Inflammatory macrophage treated with lipopolysaccharide for 4 hours (primary cell): ENCODE measurements around the gene NINJ2.

ENCODE experiments used
- DNase-seq: peaks from one replicate; pipeline ENCODE4 v3.0.0-alpha.2; 2020

NINJ2 gene

GRCh38 chr12:612293-612692, 51.0 kb downstream of the NINJ2 start:
- DNase-seq: no peak

DNA sequence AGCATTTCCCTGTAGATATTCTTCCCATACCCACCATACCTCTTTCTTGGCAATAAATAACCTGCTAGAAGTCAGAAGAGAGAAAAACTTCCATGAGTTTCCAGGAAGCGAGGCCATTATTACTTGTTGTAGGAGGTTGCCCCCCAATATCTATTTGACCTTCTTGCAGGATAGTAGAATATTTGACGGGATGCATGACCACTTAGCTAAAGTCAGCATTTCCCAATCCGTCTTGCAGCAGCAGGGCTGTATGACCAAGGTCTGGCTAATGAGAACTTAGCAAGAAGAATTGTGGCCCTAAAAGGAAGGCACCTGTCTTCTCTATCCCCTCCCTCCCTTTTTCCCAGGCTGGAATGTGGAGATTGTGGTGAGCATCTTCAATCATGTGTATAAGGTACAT, 51.5 kb downstream of the NINJ2 start:
- peak; percentile 73 for DNase-seq

DNA sequence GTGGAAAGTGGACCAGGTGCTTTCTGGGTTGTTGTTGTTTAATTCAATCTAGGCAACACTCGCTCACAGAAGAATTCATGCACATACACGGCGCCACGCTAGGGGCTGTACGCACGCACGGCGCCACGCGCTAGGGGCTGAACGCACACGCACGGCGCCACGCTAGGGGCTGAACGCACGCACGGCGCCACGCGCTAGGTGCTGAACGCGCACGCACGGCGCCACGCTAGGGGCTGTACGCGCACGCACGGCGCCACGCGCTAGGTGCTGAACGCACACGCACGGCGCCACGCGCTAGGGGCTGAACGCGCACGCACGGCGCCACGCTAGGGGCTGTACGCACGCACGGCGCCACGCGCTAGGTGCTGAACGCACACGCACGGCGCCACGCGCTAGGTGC, 54.3 kb downstream of the NINJ2 start:
- no peak for DNase-seq

DNA sequence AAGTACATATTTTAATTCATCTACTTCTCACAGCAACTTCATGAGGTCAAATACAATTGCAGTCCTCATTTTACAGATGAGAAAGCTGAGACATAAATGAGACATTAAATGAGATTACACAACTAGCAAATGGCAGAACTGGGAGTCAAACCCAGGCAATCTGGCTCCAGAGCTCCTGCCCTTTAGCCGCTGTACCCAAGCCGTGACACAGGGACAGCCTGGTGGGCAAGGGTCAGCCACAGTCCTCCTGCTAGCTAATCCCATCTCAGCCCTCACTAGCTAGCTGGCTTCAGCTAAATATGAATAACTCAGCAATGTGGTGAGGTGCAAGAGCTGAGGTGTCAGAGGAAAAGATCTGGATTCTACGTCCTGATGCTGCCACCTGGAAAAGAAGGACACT, 54.8 kb downstream of the NINJ2 start:
- no peak for DNase-seq

DNA sequence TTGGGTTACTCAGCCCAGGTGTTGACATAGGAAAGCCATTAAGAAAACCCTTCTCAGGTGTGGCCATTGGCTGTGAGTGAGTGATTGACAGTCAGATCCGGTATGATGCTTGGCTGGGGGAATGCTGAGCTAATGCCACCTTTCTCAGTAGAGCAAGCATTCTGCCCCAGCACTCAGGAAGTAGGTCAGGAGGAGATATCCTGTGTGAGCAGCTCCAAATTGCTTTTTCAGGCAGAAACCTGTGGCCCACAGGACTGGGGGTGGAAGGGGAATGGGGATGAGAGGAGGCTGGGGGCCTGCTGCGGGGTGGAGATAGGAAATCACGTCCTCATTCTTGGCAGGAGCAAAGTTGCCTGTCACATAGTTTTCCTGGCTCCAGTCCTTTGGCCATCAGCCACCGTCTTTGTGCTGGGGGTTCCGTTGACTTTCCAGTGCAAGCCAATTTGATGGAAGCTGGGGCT, 55.7 kb downstream of the NINJ2 start:
- no peak for DNase-seq

DNA sequence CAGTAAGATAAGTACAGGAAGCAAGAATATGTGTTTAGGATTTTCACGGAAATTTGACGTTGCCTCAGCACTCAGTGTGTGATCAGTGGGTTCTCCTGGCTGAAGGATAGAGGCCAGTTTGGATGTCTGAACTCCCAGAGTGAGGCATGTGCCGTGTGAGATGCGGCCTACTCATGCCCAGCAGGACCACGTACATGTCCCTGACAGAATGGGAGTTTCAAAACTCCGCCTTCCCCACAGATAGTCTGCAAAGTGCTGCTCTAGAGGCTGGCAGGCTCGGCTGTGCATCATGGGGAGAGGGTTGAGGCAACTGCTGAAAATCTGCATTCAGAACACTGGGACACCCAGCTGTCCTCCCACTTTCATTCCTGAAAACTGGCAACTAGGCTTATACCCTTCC, 58.3 kb downstream of the NINJ2 start:
- DNase-seq: no peak

- DNase-seq: no peak
These were observed 60.6 kb downstream of the NINJ2 start for GRCh38 chr12:602700-603068.

GRCh38 chr12:601976-602699, 61.1 kb downstream of the NINJ2 start:
- DNase-seq: no peak

DNA sequence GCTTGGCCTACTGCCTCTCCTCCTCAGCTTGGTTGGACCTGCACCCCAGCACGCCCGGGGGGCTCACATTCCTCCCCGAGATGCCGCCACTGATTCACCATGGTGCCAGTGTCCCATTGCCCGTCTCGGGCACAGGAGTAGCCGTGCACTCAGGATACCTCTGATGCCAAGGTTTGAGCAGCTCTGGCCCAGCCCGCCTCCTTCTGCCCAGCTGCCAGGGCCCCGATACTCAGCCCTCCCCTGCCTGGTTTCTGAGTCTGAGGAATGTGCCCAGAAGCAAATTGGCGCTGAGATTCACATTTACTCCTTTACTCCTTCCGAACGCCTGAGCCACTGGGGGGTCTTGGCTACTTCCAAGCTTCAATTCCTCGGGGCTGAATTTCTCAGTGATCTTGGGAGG, 63.5 kb downstream of the NINJ2 start:
- DNase-seq: no peak

DNA sequence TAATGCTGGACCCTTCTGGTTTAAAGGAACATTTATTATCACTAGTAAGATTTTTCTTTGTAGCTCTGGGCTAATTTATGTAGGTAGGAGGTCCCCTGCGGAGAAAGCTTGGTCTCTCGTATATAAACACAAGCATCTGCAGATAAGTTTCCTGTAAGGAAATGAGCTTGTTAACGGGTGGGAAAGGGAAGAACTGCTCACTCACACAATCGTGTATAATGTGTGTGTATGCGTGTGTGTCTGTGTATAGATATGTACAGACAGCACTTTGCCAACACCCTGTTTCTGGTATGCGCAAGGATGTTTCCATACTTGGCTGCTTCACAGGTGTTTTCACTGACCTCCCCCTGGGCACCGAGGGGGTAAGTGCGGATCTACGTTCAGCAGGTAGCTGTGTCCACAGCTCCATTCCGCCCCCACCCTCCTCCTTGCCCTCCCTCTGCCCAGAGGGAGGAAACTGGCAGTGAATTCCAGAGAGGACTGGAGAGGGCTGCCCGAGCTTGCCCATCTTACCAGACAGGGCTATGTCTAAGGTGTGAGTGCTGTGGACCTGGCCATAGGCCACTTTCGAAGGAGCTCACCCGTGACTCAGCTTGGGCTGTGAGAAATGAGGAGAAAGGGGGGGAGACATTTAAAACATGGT, 65.2 kb downstream of the NINJ2 start:
- no peak for DNase-seq

GRCh38 chr12:593396-594270, 69.6 kb downstream of the NINJ2 start:
- DNase-seq: peak; percentile 73

- no peak for DNase-seq
These were observed 71.2 kb downstream of the NINJ2 start for GRCh38 chr12:592024-592505.

DNA sequence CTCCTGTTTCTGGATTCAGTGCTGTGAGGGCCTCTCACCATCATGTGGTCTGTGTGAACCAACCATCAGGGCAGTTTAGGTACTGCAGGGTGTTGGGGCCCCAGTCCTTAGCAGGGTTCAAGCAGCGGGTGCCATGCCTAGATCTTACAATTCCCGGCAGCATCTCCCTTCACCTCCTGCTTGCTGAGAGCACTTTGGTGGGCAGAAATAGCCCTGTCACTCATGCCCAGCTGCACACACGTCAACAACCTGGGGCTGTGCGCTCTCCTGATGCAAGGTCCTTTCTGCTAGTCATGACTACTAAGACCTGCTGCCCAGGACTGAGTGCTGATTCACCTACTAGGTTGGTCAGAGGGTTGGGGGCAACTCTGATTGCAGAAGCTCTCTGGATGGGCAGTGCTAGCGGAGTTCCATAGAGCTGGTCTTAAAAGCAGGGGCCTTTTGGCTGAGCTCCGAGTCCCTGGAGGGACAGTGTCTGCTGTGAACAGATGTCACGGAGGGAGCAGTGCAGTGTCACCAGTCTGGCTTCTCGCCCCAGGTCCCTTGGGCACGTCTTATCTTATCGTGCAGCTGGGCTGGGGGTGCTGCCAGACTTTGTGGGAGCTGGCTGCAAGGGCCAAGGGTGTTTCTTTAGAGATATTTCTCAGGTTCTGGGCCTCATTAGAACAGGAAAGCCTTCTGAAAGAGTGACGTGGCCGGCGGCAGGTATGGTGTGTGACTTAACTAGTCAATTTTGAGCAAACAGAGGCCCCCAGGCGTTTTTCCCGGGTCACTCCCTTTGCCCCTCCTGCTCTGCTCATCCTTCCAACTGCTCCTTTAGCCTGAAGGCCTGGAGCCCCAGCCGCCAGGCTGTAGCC, 71.8 kb downstream of the NINJ2 start:
- DNase-seq: peak; percentile 18

- DNase-seq: no peak
These were observed 73.0 kb downstream of the NINJ2 start for GRCh38 chr12:590206-590750.

DNA sequence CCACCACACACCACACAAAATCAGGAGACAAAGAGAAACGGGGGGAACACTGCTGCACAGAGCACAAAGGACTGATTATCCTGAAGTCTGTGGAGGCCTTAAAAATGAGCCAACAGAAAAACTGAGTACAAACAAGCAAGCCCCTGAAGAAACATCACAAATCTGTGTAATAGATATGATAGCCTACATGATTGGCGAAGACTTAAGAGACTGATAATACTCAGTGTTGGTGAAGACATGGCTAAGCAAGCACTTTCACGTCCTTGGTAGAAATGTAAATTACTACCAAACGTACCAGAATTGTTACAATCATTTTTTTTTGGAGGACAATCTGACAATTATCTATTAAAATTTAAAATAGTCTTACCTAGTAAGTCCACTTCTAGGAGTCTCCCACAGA, 74.6 kb downstream of the NINJ2 start:
- DNase-seq: no peak

- no peak for DNase-seq
These were observed 75.3 kb downstream of the NINJ2 start for GRCh38 chr12:588024-588322.

GRCh38 chr12:587132-588023, 75.9 kb downstream of the NINJ2 start:
- no peak for DNase-seq

GRCh38 chr12:586318-587071, 76.8 kb downstream of the NINJ2 start:
- DNase-seq: peak; percentile 46

DNA sequence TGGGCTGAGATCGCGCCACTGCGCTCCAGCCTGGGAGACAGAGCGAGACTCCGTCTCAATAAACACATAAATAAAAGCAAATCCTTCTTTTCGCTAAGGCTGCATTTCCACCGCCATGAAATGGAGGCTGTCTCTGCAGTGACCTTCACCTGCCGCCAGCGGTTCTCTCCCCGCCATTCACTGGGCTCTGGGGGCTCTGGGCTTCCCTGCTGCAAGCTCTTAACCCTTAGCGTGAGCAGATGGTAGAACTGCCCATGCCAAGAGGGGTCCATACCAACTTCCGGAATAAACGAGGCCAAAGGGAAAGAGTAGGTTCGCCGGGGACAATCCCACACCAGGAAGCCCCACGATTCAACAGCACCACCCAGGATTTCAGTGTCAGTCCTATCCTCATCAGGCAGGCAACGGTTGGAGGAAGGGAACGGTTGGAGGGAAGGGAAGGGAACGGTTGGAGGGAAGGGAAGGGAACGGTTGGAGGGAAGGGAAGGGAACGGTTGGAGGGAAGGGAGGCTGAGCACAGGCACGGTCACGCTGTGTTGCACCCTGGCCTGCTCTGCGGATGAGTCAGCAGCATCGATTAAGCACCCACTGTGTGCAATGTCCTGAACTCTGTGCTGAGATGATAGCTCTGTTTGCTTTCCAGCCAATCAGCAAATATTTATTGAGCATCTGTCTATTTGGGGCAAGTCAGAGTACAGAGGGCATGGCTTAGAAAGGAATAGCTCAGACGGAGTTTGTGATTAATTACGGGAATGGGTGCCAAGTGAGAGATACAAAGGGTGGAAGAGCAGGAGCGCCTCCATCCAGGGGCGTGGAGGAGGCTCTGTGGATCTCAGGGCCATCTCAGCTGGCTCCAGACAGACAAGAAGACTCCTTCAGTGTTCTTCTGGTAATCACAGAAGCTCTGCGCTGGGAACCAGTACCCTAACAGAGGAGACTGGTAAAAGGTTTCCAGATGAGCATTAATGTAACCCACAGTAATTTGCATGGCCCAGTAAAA, 77.9 kb downstream of the NINJ2 start:
- DNase-seq: no peak
